Activated naive CD8-positive, alpha-beta T cell (primary cell): ENCODE results near the gene BASP1.
"Not testable (repeated sequence)": the region's sequence is repeated elsewhere in the genome, so short reads cannot be mapped to it uniquely, and the experiment has no call there.

Experiments
- H3K27ac Mint-ChIP-seq: one replicate; pipeline ENCODE4 v1.8.0; 2021; ENCODE audit warnings: mixed read lengths
- H3K27me3 Mint-ChIP-seq: one replicate; pipeline ENCODE4 v1.8.0; 2021; ENCODE audit warnings: mixed read lengths
- H3K36me3 Mint-ChIP-seq: one replicate; pipeline ENCODE4 v1.8.0; 2021; ENCODE audit warnings: mixed read lengths
- H3K4me1 Mint-ChIP-seq: one replicate; pipeline ENCODE4 v1.8.0; 2021; ENCODE audit warnings: low read depth, mixed read lengths
- H3K4me3 Mint-ChIP-seq: one replicate; pipeline ENCODE4 v1.8.0; 2021; ENCODE audit warnings: mild to moderate bottlenecking, mixed read lengths
- H3K9me3 Mint-ChIP-seq: one replicate; pipeline ENCODE4 v1.8.0; 2021; ENCODE audit warnings: low read depth, mixed read lengths

Gene BASP1

GRCh38 chr5:17186256-17186655 is 31.2 kb upstream of the BASP1 start:
- peaks cover 11% of the 10 kb centered on the region for H3K27me3 Mint-ChIP-seq
- H3K9me3 Mint-ChIP-seq: no peaks in the 10 kb centered on the region
- H3K4me1 Mint-ChIP-seq: no peaks in the 10 kb centered on the region
- no peak overlapping the region for H3K4me3 Mint-ChIP-seq
- H3K36me3 Mint-ChIP-seq: no peaks in the 10 kb centered on the region
- H3K27ac Mint-ChIP-seq: no peak overlapping the region

DNA sequence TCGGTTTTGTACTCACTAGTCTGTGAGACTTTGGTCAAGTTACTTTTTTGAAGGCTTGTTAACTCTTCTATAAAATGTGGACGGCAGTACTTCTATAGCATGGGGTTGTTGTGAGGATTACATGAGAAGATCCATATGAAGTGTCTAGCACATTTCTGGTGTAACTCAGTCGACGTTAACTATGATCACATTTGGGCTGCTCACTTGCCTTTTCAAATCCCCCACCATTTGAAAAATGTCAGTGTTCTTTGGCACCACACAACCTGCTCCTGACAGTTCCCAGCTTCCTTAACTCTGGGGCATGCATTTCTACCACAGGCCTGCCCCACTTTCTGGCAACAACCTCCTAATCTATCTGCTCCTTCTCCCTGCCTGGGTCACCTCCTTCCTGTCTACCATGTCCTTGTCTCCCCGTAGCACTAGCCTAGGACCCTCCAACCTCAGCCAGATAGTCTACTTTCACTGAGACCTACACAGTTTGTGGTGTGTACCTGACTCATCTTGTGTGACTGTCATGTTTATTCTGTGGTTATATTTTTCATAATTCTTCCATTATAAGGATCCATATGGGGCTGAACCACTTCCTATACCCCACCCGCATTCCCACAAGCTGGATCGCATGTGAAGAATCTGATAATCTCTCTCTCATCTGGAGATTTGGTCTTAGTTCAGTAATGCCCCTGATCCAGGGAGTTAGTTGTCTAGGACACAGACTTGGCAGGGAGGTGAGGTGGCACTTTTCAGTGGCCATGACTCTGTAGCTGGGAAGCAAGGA is 30.2 kb upstream of the BASP1 start:
- Mint-ChIP-seq H3K36me3 (no peaks in the 10 kb centered on the region), H3K27ac (no peak overlapping the region), H3K4me3 (no peak overlapping the region), H3K27me3 (peaks cover 11% of the 10 kb centered on the region), H3K4me1 (no peaks in the 10 kb centered on the region), H3K9me3 (no peaks in the 10 kb centered on the region)

- Mint-ChIP-seq H3K27me3 (peaks cover 13% of the 10 kb centered on the region), H3K36me3 (no peaks in the 10 kb centered on the region), H3K27ac (no peak overlapping the region), H3K4me3 (no peak overlapping the region), H3K9me3 (no peaks in the 10 kb centered on the region), H3K4me1 (no peaks in the 10 kb centered on the region)
These were observed 29.7 kb upstream of the BASP1 start for GRCh38 chr5:17187786-17188170.

GRCh38 chr5:17189381-17190036 is 27.9 kb upstream of the BASP1 start:
- no peaks in the 10 kb centered on the region for H3K36me3 Mint-ChIP-seq
- no peaks in the 10 kb centered on the region for H3K4me1 Mint-ChIP-seq
- H3K27me3 Mint-ChIP-seq: peaks cover 13% of the 10 kb centered on the region
- no peaks in the 10 kb centered on the region for H3K9me3 Mint-ChIP-seq
- no peak overlapping the region for H3K27ac Mint-ChIP-seq
- H3K4me3 Mint-ChIP-seq: no peak overlapping the region

DNA sequence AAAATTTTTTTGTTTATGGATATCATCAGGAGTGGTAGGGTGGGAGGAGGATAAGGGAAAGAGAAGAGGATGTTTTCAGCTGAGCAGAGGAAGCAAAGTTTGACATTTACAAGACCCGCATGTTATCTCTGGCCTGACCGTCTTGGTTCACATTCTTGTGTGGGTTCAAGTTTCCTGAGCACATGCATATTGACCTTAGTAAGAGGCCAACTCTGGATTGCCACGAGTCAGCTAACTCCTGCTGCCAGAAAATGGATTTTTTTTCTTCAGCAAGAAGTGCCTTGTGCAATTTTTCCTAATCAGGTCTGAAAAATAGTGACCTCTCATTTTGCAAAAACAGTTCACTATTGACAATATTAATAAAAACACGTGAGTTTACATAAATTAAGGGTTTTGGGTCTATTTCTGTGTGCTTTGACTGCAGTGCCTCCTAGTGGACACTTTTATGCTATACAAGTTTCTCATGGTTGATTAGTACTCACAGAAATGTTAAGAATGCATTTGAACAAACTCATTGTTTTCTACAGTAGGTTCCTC is 27.1 kb upstream of the BASP1 start:
- Mint-ChIP-seq H3K4me3 (no peak overlapping the region), H3K36me3 (no peaks in the 10 kb centered on the region), H3K27me3 (peaks cover 13% of the 10 kb centered on the region), H3K27ac (no peak overlapping the region), H3K9me3 (no peaks in the 10 kb centered on the region), H3K4me1 (no peaks in the 10 kb centered on the region)

GRCh38 chr5:17190799-17191391 is 26.5 kb upstream of the BASP1 start:
- Mint-ChIP-seq H3K4me3 (no peak overlapping the region), H3K27me3 (peaks cover 13% of the 10 kb centered on the region), H3K27ac (no peak overlapping the region), H3K9me3 (no peaks in the 10 kb centered on the region), H3K4me1 (no peaks in the 10 kb centered on the region), H3K36me3 (no peaks in the 10 kb centered on the region)

GRCh38 chr5:17191574-17191973 is 25.9 kb upstream of the BASP1 start:
- not testable (repeated sequence) for H3K4me3 Mint-ChIP-seq, H3K4me1 Mint-ChIP-seq, H3K36me3 Mint-ChIP-seq, H3K27ac Mint-ChIP-seq, H3K9me3 Mint-ChIP-seq
- H3K27me3 Mint-ChIP-seq: peaks cover 13% of the 10 kb centered on the region

GRCh38 chr5:17192191-17192590 is 25.2 kb upstream of the BASP1 start:
- no peaks in the 10 kb centered on the region for H3K9me3 Mint-ChIP-seq

DNA sequence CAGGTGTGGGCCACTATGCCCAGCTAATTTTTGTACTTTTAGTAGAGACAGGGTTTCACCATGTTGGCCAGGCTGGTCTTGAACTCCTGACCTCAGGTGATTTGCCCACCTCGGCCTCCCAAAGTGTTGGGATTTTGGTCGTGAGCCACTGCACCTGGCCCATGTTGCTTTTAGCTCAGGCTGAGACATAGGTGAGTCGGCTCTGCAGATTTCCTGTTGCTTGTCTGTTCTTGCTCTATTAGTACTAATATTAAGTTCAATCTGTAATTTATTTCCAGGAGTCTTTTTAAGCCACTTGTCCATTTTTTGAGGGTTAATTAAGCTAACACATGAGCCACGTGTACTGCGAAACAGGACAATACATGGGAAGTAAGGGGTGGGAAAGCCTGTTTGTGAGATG is 21.4 kb upstream of the BASP1 start:
- Mint-ChIP-seq H3K36me3 (no peaks in the 10 kb centered on the region), H3K27ac (no peak overlapping the region), H3K4me1 (no peaks in the 10 kb centered on the region), H3K9me3 (peaks cover 4% of the 10 kb centered on the region), H3K4me3 (no peak overlapping the region), H3K27me3 (peaks cover 6% of the 10 kb centered on the region)

More at GRCh38 chr5:17192191-17192590, 25.2 kb upstream of the BASP1 start:
- Mint-ChIP-seq H3K27me3 (peaks cover 11% of the 10 kb centered on the region), H3K36me3 (no peaks in the 10 kb centered on the region), H3K27ac (no peak overlapping the region), H3K4me1 (no peaks in the 10 kb centered on the region), H3K4me3 (no peak overlapping the region)

GRCh38 chr5:17196697-17197096 is 20.7 kb upstream of the BASP1 start:
- Mint-ChIP-seq H3K9me3 (peaks cover 4% of the 10 kb centered on the region), H3K36me3 (no peaks in the 10 kb centered on the region), H3K4me1 (no peaks in the 10 kb centered on the region), H3K27me3 (peaks cover 6% of the 10 kb centered on the region), H3K27ac (no peak overlapping the region), H3K4me3 (no peak overlapping the region)

GRCh38 chr5:17203329-17204132 is 13.9 kb upstream of the BASP1 start:
- Mint-ChIP-seq H3K4me3 (no peak overlapping the region), H3K27me3 (peaks cover 14% of the 10 kb centered on the region), H3K9me3 (peaks cover under 1% of the 10 kb centered on the region), H3K36me3 (no peaks in the 10 kb centered on the region), H3K4me1 (no peaks in the 10 kb centered on the region), H3K27ac (no peak overlapping the region)

GRCh38 chr5:17204133-17204489 is 13.3 kb upstream of the BASP1 start:
- no peaks in the 10 kb centered on the region for H3K9me3 Mint-ChIP-seq
- peaks cover 16% of the 10 kb centered on the region for H3K27me3 Mint-ChIP-seq
- H3K27ac Mint-ChIP-seq: no peak overlapping the region
- H3K4me1 Mint-ChIP-seq: no peaks in the 10 kb centered on the region
- H3K36me3 Mint-ChIP-seq: no peaks in the 10 kb centered on the region
- no peak overlapping the region for H3K4me3 Mint-ChIP-seq

DNA sequence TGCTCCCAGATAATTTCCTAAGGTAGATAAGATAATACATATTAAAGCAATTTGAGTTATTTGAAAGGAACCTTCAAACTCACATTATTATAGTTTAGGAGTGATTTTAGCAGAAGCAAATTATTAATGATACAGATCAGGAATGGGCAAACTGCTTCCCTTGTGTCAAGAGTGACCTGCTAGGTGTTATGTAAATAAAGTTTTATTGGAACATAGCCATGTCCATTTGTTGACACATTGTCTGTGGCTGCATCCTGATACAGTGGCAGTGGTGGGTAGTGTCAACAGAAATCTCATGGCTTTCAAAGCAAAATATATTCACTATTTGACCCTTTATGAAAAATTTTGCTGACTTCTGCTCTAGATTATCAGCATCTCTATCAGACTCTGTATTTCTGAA is 11.4 kb upstream of the BASP1 start:
- peaks cover 14% of the 10 kb centered on the region for H3K27me3 Mint-ChIP-seq
- H3K4me3 Mint-ChIP-seq: no peak overlapping the region
- no peak overlapping the region for H3K27ac Mint-ChIP-seq
- no peaks in the 10 kb centered on the region for H3K9me3 Mint-ChIP-seq
- H3K36me3 Mint-ChIP-seq: no peaks in the 10 kb centered on the region
- no peaks in the 10 kb centered on the region for H3K4me1 Mint-ChIP-seq

GRCh38 chr5:17212191-17212590 is 5.2 kb upstream of the BASP1 start:
- no peaks in the 10 kb centered on the region for H3K36me3 Mint-ChIP-seq
- no peak overlapping the region for H3K4me3 Mint-ChIP-seq
- H3K27ac Mint-ChIP-seq: no peak overlapping the region
- peaks cover 2% of the 10 kb centered on the region for H3K4me1 Mint-ChIP-seq
- H3K9me3 Mint-ChIP-seq: no peaks in the 10 kb centered on the region
- H3K27me3 Mint-ChIP-seq: peaks cover 9% of the 10 kb centered on the region

DNA sequence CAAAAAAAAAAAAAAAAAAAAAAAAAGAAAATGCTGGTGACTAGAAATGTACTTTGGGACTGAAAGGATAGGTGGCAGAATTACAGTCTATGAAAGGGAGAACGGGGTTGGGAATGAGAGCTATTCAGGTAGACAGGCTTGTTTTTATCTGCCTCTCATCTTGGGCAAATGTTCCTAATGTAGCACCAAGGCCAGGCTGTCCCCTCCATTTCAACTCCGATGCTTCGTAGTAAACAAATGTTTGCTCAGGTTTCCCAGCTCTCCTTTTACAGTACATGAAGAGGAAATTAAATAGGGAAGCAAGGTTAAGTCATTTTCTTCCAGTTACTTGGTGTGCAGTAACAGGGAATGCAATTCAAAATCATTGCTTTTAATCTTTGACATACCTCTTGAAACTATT is 4.4 kb upstream of the BASP1 start:
- Mint-ChIP-seq H3K27me3 (peaks cover 9% of the 10 kb centered on the region), H3K36me3 (no peaks in the 10 kb centered on the region), H3K4me3 (no peak overlapping the region), H3K9me3 (no peaks in the 10 kb centered on the region), H3K27ac (no peak overlapping the region), H3K4me1 (peaks cover 2% of the 10 kb centered on the region)
